Eye (tissue), 1 donor: Measurements from ENCODE around the gene PPP2R5E.

Experiments
- DNase-seq: peaks from one replicate; pipeline ENCODE4 v3.0.0-alpha.2; 2015

The PPP2R5E gene

DNA sequence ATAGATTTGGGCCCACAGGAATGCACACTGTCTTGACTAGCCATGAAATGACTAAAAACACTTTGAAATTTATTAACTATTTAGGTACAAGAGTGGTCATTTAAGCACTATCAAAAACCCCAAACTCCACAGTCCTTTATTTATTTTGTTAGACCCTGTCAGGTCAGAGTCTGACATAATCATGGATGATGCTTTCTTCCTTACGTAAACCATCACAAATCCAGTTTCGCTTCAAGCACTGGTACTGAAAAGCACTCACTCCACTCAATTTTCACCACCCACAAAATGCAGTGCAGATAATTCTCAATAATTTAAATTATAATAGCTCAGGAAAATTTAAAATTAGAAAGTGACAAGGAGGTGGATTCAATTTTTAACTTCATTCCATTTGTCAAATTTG is 25.8 kb downstream of the PPP2R5E start:
- DNase-seq, result no peak

DNA sequence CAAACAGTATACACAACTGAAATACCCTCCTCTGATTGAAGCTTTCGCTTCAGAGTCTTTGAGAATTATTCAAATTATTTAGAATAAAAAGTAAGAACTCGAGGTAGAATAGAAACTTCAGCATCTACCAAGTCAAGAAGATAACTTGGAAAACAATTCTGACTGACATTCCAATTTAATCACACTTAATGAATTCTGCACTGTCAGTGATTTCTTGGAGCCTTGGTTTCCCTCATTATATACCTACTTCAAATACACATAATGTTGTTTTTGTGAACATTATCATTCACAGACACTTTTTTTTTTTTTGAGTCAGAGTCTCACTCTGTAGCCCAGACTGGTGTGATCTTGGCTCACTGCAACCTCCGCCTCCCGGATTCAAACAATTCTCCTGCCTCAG is 27.9 kb downstream of the PPP2R5E start:
- no peak for DNase-seq

DNA sequence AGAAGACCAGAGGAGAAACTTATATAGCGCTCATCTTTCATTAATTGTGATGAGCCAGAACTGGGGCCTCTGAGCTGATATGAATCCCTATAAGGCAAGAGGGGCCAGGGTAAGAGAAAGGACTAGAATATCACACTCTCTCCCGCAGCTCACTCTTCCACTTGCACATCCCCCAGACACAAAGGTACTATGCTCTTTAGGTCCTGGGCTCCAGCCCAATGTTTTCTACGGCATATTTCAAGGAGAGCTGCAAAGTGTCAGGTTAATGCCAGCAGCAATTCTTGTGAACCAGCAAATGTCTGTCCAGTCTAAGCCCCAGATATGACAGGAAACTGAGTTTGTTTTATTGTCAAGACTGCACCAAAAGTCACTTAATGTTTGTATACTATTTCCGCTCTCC is 29.4 kb downstream of the PPP2R5E start:
- no peak for DNase-seq

DNA sequence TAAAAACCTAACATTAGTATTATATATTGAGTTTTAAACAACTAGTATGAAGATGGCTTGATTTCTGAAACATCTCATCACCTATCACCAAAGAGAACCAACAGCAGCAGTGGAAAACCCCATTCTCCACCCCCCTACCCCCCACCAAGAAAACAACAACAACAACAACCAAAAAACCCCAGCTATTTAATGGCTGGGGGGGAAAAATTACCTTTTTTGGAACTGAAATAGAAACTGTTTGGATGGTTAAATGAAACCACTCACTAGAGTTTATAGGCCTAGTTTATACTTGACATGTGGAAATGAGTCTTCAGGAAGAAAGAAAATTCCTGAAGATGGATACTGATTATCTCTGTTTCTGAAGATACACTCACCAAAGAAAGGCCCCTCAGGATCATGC is 30.3 kb downstream of the PPP2R5E start:
- no peak for DNase-seq

DNA sequence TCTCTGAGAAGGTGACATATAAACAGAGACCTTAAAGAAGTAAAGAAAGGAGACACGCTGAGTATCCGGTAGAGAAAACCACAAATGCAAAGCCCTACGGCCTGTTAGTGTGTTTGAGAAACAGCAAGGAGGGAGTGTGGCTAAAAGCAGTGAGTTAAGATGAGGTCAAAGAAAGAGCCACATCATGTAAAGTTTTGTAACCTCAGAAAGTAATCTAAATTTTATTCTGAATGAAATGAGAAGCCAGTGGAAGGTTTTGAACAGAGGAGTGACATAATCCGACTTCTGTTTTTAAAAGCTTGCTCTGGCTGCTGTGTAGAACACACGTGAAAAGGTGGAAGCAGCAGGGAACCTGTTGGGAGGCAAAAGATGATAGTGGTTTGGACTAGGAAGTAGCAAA is 32.6 kb downstream of the PPP2R5E start:
- DNase-seq, result no peak

DNA sequence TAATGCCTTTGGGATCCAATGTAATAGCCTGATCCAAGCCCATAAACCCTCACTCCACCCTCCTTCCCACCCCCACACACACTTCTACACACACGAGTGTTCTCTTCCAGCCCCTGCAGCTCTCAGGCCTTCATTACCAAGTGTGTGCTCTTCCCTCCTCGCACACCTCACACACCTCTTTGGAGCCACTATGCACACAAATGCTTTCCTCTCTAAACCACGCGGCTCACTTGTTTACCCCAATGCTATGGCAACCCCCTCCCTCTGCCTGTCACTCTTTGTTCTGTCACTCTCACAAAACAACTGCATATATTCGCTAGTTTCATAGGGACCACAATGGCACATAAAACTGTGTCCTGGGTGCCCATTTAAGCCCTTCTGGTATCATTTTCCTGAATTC is 35.1 kb downstream of the PPP2R5E start:
- peak; percentile 47 for DNase-seq

DNA sequence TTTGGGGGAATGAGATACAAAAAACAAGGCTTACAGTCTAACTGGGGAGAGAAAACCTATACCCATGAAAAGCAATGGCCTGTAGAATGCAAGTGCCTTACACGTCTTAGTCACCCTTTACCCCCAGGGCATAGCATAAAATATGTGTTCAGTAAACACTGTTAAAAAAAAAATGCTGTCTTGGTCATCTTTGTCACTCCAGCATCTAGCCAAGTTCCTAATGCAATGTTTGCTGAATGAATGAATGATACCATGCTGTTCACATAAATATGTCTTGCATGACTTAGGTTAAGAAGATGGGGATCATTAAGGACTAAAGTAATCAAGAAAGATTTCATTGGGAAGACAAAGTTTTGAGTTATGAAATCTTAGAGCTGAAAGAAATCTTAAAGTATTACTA is 38.5 kb downstream of the PPP2R5E start:
- DNase-seq, result no peak

DNA sequence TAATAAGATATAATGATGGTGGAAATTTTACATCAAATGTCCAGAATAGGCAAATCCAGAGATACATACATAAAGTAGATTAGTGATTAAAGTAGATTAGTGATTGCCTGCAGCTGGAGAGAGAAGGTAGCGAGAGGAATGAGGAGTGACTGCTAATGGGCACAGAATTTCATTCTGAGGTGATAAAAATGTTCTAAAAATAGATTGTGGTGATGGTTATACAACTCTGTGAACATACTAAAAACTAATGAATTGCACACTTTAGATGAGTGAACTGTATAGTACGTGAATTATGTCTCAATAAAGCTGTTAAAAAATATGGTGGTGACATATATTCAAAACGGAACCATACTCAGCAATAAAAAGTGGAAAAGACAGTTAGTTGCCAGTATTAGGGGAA is 41.7 kb downstream of the PPP2R5E start:
- DNase-seq, result no peak

DNA sequence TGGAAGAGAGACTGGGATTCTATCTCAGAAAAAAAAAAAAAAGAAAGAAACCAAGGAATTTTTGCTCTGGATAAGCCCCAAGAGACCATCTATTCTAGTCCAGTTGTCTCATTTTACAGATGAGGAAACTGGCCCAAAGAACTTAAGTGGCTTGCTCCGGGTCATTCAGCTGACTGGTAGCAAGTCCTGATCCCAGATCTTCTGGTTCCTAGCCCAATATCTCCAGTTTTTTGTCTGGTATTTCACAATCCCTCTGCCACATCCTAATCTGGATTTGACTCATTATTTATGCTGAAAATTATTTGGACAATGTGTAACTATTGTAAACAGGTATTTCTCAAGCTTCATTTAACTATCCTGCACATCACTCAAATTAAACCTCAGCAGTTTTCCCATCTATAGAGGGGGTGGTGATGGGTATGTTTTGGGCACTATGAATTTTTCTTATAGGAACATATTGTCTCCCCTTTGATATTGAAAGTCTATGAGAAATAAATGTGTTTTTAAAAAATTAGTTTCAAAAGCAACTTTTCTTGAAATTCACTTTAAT is 43.4 kb downstream of the PPP2R5E start:
- DNase-seq, result no peak

DNA sequence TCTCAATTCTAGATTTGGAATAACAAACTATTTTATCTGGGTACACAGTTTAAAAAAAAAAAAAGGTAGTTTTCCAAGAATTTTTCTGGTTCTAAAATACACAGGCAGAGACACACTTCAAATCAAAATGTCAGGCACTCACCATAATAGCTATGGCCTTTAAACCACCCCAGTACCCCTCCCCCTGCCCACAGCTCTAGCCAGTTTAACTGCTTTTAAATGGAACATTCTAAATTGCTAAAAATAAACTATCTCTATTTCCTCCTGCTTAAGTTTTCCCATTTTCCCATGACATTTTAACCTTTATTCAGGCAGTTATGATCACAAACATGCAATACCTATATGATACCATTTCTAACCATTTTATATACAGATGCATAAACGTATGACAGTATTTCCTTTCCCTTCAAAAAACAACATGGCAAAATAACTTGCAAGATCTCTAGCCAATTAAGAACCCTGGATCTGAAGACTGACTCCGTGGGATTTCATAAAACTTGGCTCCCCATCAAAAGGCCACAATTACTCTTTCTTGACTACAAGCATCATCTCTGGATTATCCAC is 46.3 kb downstream of the PPP2R5E start:
- no peak for DNase-seq

DNA sequence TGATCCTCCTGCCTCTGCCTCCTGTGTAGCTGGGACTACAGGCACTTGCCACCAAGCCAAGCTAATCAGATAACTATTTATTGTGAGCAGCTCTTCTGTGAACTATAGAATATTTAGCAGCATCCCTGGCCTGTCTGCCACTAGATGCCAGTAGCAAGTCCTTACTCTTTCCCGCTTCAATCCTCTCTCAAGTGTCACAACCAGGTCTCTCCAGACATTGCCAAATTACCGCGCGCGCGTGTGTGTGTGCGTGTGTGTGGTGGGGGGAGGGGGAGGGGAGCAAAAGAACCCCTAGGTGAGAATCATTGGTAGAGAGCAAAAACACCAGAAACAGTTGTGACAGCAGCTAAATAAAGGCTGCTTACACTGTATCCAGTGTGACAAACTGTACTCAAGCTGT is 49.9 kb downstream of the PPP2R5E start:
- DNase-seq, result peak; percentile 41

DNA sequence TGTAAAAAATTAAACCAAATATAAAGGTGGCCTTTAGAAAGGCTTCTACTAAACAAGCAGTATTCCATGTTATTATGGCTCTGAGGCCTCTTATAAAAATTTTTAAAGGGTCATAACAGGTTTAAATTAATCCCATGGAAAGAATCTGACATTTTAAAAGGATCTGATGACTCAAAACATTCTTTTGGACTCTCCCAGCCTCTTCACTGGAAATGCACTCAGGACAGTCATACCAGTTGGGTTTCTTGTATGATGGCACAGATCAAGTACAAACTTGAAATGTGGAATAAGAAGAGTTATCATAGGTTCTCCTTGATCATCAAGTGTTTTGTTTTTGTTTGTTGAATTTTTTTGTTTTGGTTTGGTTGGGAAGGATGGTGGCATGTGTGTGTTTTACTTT is 50.8 kb downstream of the PPP2R5E start:
- DNase-seq, result no peak

DNA sequence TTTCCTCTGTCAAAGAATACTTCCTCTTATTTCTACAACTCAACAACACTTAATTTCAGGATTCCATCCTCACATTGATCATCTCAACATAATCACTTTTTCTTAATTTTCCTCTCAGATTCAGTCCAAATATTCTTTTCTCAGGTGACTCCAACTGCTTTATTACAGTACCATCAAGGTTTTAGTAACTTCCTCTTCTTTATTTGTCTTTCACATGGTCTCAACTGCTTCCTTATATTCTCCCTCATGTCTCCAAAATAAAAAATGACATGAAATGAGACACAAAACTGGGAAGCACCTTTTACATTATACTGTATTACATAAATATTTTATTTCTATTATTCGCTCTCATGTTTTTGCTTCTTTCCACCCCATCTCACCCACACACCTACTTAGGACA is 55.5 kb downstream of the PPP2R5E start:
- DNase-seq, result no peak

DNA sequence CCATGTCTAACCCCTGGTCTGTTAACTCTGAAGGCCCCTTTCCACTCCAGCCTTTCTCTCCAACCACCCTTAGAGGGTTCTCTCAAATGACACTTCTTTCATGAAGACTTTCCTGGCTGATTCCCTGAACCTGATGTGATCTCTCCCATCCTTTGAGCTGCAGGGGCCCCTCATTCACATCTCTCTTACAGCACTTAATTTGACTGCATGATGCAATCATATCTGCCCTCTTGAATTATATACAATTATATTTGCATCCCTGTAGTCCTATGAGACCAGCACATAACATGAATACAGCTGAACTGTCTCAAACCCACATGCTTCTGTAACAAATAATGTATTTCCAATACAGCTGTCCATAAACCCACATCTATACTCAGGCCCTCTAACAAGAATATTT is 56.4 kb downstream of the PPP2R5E start:
- no peak for DNase-seq

DNA sequence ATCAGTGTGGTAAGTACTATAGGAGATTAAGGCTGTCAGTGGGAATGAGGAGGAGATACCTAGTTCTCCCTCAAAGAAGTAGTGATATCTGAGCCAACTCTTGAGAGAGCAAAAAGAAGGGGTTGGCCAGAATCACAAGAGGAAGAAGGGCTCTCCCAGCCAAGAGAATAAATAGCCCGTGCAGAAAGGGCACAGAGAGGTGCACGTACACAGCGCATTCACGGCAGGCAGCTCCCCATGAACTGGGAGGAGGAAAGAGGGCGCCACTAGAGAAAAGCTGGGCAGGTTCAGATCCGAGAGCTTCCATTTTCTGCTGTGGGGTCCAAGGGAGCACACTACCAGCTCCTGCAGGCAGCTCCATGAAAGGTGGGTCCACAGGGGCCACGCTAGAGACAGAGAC is 59.9 kb downstream of the PPP2R5E start:
- no peak for DNase-seq

DNA sequence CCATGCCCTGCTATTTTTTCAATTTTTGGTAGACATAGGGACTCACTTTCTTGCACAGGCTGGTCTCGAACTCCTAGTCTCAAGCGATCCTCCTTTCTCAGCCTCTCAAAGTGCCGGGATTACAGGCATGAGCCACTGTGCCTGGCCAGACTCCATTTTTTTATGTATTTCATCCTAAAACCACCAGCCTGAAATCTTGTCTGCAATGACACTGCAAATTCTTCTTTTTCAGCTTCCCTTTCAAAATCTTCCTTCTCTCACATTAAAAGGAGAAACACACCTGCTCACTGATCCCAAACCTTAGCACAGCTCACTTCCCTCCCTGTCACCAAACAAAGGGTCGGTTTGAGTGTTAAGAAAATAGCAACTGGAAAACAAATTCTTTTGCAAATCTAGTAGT is 62.6 kb downstream of the PPP2R5E start:
- DNase-seq, result no peak

DNA sequence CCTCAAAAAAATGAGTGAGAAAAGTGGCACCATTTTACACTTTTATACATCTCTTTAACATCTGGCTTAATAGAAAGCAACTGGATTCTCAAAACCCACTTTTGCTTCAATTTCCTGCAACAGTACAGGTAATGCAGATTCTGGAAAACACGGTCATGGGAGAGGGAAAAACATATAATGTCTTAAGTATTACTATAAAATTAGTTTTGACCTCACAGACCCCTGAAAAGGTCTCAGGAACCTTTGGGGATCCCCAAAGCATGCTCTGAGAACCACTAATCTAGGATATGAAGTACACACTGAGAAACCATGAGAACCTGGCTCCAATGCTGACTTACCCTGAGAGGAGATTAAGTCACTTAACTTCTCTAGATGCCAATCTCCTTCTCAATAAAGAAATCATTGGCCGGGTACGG is 64.7 kb downstream of the PPP2R5E start:
- no peak for DNase-seq

DNA sequence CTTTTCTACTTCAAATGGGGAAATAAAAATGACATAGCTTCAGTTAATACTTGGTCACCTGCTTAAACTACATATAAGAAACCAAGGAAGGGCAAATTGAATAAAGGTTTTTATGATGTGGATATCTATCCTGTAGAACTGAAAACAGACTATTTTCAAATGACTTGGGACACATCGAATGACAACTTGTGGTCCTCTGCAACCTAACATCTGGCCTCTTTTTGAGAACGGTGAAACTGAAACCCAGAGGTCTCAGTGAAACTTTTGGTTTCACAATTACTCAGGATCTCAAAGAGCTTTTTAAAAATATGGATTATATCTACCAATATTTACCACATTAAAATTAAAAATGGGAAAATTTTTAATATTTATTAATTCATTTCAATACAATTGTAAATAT is 65.2 kb downstream of the PPP2R5E start:
- DNase-seq, result no peak

DNA sequence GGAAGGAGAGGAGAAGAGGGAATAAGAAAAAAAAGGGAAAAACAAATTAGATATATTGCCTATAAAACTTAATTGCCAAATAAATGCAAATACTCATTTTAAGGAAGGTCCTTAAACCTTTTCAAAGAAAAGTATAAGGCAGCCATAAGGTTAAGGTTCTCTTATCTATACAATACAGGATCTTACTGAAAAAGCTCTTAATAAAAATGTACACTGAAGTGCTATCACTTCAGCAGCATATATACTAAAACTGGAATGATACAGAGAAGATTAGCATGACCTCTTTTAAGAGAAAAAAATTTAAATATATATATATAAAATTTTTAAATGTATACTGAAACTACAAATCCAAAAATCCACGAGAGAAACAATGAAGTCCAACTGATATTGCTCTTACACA is 65.6 kb downstream of the PPP2R5E start:
- DNase-seq, result no peak

DNA sequence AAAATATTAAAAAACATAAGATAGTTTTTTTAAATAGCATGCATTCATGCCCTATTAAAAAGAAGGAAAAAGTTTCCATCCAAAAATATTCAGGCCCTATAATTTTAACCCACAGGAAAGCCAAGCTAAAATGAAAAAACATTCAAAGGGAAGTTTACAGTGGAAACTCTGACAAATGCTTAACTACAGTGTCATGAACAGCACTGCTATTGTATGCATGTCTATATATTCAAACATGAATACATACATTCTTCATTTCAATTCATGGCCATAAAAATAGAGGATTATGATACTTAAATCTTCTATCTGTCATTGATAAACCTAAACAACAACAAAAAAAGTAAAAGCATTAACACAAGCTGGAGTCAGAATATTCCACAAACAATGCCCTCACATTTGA is 67.4 kb downstream of the PPP2R5E start:
- DNase-seq, result no peak

DNA sequence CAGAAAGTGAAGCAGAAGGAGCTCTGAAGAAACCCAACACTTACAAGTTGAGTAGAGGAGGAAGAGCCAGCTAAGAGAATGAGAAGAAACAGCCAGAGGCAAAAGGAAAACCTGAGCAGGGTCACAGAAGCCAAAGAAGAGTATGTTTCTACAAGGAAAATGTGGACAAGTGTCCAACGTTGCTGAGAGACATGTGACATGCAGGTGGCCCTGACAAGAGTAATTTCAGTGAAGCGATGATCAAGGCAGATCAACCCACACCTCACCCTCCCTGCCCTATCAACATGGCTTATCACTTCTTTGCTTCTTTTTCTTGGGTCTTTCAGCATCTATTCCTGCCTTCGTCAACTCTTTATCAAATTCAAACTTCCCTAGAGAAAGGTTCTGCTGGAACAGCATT is 68.3 kb downstream of the PPP2R5E start:
- DNase-seq, result no peak

DNA sequence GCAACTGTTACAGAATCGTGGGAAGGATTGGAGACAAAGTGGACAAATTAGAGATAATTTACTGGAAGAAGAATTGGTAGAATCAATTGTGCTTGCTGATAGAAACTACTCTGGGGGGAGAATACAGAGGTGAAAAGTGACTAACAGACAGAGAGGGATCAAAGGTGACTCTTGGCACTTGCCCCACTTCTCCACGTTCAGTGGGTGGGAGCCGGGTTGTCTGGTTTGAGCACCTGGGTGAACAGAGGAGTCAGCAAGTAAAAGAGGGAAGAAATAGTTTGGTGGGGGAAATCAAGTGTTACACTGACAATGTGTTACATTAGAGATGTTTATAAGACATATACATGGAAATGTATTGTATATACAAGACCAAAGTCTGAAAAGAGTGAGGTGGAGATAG is 69.1 kb downstream of the PPP2R5E start:
- DNase-seq, result no peak

DNA sequence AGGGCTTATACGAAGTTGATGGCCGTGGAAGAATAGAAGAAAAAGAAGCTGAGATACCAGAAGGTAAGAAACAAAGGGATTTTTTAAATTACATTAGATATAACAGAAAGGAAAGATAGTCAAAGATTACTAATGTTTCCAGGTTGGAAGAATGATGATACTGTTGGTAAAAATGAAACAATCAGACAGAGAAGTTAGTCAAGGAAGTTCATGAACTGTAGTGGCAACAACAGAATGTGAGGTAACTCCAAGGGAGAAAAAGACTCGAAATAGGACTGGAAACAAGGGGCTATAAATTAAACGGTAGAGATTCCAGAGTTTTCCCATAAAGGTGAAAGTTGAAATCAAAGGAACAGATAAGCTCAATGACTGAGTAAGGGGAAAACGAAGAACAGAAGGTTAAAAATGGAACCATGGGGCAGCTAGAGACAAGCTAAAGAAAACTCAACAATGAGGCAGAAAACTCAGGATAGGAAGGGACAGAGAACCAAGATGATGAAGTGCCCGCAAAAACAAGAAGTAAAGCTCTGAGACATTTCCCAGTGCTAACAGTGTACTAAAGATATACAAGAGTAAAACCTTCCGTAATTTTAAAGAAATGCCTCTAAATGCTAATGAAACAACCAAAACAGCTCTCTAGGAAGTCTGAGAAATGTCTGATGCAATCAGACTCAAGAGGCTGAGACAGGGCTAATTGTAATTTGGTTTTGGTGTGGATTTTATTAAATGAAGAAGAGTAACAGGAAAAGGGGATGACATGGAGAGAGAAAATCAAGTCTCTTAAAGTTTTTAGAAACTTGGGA is 70.0 kb downstream of the PPP2R5E start:
- DNase-seq, result no peak

DNA sequence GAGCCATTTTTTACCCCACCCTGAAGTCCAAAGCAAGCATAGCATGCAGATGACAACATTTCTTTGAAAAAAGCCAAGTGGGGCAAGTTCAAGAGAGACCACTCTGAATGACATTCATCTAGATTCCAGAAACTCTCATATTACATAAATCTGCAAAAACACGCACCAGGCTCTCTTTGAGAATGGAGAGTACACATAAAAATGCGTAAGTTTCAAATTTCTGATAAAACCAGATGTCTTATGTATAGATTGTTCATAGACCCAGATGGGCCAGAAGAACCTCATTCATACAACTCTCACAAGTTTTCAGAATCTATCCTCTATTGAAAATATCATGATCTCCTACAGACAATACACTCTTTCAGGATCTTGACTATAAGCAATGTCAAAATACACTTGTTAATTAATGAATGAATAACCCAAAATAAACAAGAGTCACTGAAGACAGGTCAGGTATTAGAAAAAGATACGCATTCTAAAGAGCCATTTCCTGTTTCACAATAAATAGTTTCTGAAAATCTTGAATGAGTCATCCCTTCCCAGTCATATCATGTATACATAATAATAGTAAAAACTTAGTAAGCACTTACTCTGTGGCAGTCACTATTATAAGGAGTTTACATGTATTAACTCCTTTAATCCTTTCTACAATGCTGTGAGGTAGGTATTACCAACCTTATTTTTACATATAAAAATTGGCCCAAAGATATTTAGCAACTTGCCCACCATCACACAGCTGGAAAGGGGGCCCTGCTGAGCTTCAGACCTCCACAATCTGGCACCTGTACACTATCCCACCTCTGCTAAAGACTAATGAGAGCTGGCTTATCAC is 72.0 kb downstream of the PPP2R5E start:
- no peak for DNase-seq
